Measurements from ENCODE around the gene CFAP99. TPM values are rescaled to one million over a fixed set of nuclear protein-coding genes. Genes with fewer than 3 reads are reported as not detected.

CFAP99 gene
- total RNA-seq, 6 experiments from 2014 or later: not detected

DNA sequence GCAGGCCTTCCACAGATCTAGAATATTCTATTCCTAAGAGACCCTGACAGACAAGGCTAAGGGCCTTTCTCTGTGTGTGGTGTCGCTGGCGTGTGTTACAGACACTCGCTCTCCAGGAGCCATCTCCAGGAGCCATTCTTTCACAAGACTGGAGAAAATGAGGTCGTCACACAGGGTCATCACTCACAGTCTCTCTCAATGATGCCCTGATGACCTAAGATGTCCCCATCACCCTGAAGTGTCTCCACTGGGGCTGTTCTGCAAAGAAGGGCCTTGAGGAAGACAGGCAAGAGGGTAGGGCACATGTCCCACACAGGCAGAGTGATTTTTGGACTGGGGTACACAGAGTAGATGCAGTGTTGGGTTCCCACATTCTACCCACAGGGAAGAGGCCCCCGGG lies 35.0 kb upstream of the CFAP99 start:
- no peaks in the 10 kb centered on the region for H3K4me1 Mint-ChIP-seq (ENCODE audit: low read depth)
- TF ChIP-seq, protein P1, sequence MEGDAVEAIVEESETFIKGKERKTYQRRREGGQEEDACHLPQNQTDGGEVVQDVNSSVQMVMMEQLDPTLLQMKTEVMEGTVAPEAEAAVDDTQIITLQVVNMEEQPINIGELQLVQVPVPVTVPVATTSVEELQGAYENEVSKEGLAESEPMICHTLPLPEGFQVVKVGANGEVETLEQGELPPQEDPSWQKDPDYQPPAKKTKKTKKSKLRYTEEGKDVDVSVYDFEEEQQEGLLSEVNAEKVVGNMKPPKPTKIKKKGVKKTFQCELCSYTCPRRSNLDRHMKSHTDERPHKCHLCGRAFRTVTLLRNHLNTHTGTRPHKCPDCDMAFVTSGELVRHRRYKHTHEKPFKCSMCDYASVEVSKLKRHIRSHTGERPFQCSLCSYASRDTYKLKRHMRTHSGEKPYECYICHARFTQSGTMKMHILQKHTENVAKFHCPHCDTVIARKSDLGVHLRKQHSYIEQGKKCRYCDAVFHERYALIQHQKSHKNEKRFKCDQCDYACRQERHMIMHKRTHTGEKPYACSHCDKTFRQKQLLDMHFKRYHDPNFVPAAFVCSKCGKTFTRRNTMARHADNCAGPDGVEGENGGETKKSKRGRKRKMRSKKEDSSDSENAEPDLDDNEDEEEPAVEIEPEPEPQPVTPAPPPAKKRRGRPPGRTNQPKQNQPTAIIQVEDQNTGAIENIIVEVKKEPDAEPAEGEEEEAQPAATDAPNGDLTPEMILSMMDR (IDR thresholded peaks at IDR 0.05): no peak
- no peak for DNase-seq
- no peak overlapping the region for H3K4me3 Mint-ChIP-seq
- H3K36me3 Mint-ChIP-seq (ENCODE audit: low read depth): no peaks in the 10 kb centered on the region
- H3K27me3 Mint-ChIP-seq (ENCODE audit: insufficient read depth): peaks cover 63% of the 10 kb centered on the region
- H3K9me3 Mint-ChIP-seq: peaks cover 6% of the 10 kb centered on the region; the same call in 1 of the 2 replicates
- no peak overlapping the region for H3K27ac Mint-ChIP-seq

DNA sequence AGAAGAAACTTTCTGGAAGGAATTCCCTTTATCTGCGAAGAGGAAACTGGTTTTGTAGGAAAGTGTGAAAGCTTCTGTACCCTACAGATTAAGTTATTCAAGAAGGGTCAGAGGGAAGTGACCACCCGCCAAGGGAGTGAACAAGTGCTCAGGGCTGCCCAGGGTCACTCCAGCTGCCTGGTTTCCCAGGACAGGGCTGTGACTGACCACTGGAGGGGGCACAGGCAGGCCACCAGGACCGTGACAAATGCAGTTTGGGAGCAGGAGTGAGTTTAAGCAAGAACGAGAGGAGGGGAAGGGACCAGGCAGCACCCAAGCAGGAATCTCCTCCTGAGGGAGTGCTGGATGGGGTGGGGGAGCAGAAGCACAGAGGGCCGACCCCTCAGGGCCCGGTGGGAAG lies 34.5 kb upstream of the CFAP99 start:
- Mint-ChIP-seq H3K9me3 (peaks cover 6% of the 10 kb centered on the region; the same call in 1 of the 2 replicates), H3K4me3 (no peak overlapping the region), H3K4me1 (ENCODE audit: low read depth) (no peaks in the 10 kb centered on the region), H3K27ac (no peak overlapping the region), H3K36me3 (ENCODE audit: low read depth) (no peaks in the 10 kb centered on the region), H3K27me3 (ENCODE audit: insufficient read depth) (peaks cover 64% of the 10 kb centered on the region)
- no peak for DNase-seq
- TF ChIP-seq, protein P1 (IDR thresholded peaks at IDR 0.05): no peak

DNA sequence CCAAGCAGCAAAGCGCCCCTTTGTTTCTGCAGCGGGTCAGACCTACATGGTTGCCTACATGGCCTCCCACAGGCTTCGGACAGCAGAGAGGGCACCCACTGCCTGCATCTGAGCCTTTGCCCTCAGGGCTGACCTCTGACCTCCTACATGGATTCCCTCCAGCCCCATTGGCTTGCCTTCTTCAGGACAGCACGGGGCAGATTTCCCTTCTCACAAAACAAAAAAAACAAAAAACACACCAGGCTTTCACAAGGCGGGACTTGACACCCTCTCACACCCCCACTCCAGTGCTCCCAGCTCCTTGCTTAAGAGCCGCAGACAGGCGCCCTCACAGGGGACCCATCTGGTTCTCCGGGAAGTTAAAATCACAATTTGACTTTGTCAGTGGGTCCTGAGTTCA lies 33.2 kb upstream of the CFAP99 start:
- H3K4me1 Mint-ChIP-seq (ENCODE audit: low read depth): no peaks in the 10 kb centered on the region
- no peak overlapping the region for H3K27ac Mint-ChIP-seq
- peaks cover 61% of the 10 kb centered on the region for H3K27me3 Mint-ChIP-seq (ENCODE audit: insufficient read depth)
- no peaks in the 10 kb centered on the region for H3K36me3 Mint-ChIP-seq (ENCODE audit: low read depth)
- TF ChIP-seq, protein P1 (IDR thresholded peaks at IDR 0.05): no peak
- no peak for DNase-seq
- H3K4me3 Mint-ChIP-seq: no peak overlapping the region
- peaks cover 6% of the 10 kb centered on the region; the same call in 1 of the 2 replicates for H3K9me3 Mint-ChIP-seq

DNA sequence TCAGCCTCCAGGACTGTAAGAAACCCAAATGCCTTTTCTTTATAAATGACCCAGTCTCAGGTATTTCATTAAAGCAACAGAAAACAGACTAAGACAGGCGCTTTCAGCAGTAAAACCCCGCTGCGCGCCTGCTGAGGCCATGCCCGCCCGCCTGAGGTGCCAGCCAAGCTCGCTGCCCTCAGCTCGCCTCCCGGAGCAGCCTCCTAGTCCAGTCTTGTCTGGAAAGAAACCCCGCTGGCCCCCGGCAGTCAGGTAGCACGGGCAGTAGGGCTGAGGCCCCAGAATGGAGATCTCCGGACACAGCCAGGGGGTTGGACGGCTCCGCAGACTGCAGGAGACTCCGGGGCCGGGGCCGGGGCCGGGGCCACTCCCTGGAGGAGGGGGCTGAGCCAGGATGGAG lies 32.0 kb upstream of the CFAP99 start:
- Mint-ChIP-seq H3K4me1 (ENCODE audit: low read depth) (peaks cover 6% of the 10 kb centered on the region), H3K9me3 (no peaks in the 10 kb centered on the region), H3K27ac (no peak overlapping the region), H3K27me3 (ENCODE audit: insufficient read depth) (peaks cover 61% of the 10 kb centered on the region), H3K4me3 (no peak overlapping the region), H3K36me3 (ENCODE audit: low read depth) (no peaks in the 10 kb centered on the region)
- TF ChIP-seq, protein P1 (IDR thresholded peaks at IDR 0.05): no peak
- DNase-seq: no peak

DNA sequence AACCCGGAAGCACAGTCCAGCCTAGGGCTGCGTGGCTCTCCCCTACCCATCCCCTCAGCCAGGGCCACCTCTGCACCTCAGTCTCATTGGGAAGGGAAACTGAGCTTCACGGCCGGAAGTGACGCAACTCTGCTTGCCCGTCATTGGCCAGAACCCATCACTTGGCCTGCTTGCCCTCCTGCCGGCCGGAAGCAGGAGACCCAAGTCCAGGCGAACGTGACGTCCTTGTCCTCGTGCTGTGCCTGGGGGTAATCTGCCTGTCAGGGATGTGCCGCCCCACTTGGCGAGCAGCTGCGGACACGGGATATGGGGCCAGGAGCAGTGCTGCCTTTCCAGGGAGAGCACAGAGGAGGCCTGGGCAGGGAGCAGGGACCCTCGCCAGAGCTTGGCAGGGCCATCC lies 31.5 kb upstream of the CFAP99 start:
- Mint-ChIP-seq H3K9me3 (no peaks in the 10 kb centered on the region), H3K27me3 (ENCODE audit: insufficient read depth) (peaks cover 61% of the 10 kb centered on the region), H3K4me1 (ENCODE audit: low read depth) (peaks cover 6% of the 10 kb centered on the region), H3K4me3 (no peak overlapping the region), H3K27ac (no peak overlapping the region), H3K36me3 (ENCODE audit: low read depth) (no peaks in the 10 kb centered on the region)
- TF ChIP-seq, protein P1 (IDR thresholded peaks at IDR 0.05): no peak
- DNase-seq: no peak

DNA sequence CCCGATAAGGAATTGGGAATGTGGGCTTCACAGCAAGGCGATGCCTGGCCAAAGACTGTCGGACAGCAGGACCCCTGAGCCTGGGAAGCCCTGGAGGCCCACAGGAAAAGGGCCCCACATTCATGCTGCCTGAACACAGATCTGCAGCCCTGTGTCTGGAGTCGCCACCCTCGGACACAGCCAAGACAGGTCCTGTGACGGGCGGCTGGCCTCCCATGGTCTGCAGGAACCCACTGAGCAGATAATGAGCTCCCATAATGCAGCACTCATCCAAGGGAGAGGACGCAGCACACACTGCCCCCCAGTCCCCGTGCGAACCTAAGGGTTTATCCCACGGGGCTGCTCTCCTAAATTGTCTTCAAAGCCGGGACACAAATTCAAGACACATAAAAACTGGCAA lies 30.9 kb upstream of the CFAP99 start:
- Mint-ChIP-seq H3K27me3 (ENCODE audit: insufficient read depth) (peaks cover 61% of the 10 kb centered on the region), H3K4me1 (ENCODE audit: low read depth) (peaks cover 6% of the 10 kb centered on the region), H3K9me3 (no peaks in the 10 kb centered on the region), H3K4me3 (no peak overlapping the region), H3K27ac (no peak overlapping the region), H3K36me3 (ENCODE audit: low read depth) (no peaks in the 10 kb centered on the region)
- TF ChIP-seq, protein P1 (IDR thresholded peaks at IDR 0.05): no peak
- no peak for DNase-seq
